GM12878 (cell line): ENCODE data around the gene CD86. TPM values are rescaled to one million over a fixed set of nuclear protein-coding genes. Genes with fewer than 3 reads are reported as not detected.

Experiments
- ATAC-seq: fragments of 200-7000 bp; cut with Tn5 transposase; 3 replicates; pipeline ENCODE4 v1.9.1; 2020; ENCODE audit warnings: mild to moderate bottlenecking, moderate library complexity
- BruUV-seq: library from RNA; stranded (reverse); fragments of 400-500 nt; replicated peaks from 2 replicates; lab custom pipeline; 2021; lab: Mats Ljungman, UMichigan
- CTCF ChIA-PET: fragments of 300-600 bp; sonication (Branson Sonifier 250); formaldehyde crosslinking; extraction: SDS; loops from one replicate; lab custom pipeline; 2021; ENCODE audit warnings: inconsistent platforms; lab: Yijun Ruan, JAX
- POLR2A ChIA-PET: fragments of 350-600 bp; formaldehyde crosslinking; extraction: SDS; loops from one replicate; lab custom pipeline; 2021; ENCODE audit warnings: inconsistent platforms; lab: Charles Lee
- RAD21 ChIA-PET: fragments of 300-600 bp; sonication (Branson Sonifier 250); formaldehyde crosslinking; loops from one replicate; lab custom pipeline; 2023; ENCODE audit warnings: antibody characterized with exemption; ENCODE audit not compliant: unreplicated experiment; lab: Charles Lee
- SMC1A ChIA-PET: fragments of 300-600 bp; sonication (Branson Sonifier 250); formaldehyde crosslinking; loops from one replicate; lab custom pipeline; 2023; ENCODE audit not compliant: unreplicated experiment, uncharacterized antibody; lab: Charles Lee
- DNase-seq: peaks from one replicate; pipeline ENCODE4 v3.0.0-alpha.2; 2011; ENCODE audit warnings: low read depth, low spot score
- FAIRE-seq: peaks from 3 replicates; lab custom pipeline; 2011; peaks lifted over from hg19 to GRCh38; lab: Jason Lieb, UNC
- H2AFZ ChIP-seq: 2 replicates; pipeline ENCODE4 v1.6.0; 2011; ENCODE audit warnings: low read depth, low read length, control low read depth; ENCODE audit not compliant: control insufficient read depth
- H3K27ac ChIP-seq: 2 replicates; pipeline ENCODE4 v1.5.1; 2011; ENCODE audit warnings: control low read depth; ENCODE audit not compliant: control insufficient read depth, insufficient read depth
- H3K27me3 ChIP-seq, 2 experiments: replicated peaks in 1 of 2; 2 replicates each; pipeline versions ENCODE4 v1.6.0 to v1.6.1; 2011; ENCODE audit warnings: low read length in 1 of 2; ENCODE audit not compliant: control insufficient read depth in 2 of 2, insufficient read depth in 2 of 2
- H3K36me3 ChIP-seq, 2 experiments: 2 replicates each; pipeline ENCODE4 v1.5.1; 2011; ENCODE audit warnings: low read length in 1 of 2; ENCODE audit not compliant: control insufficient read depth in 2 of 2, insufficient read depth in 2 of 2
- H3K4me1 ChIP-seq: 2 replicates; pipeline ENCODE4 v1.6.1; 2011; ENCODE audit warnings: mild to moderate bottlenecking, low read length, moderate library complexity, mixed read lengths; ENCODE audit not compliant: control insufficient read depth, insufficient read depth
- H3K4me2 ChIP-seq: 2 replicates; pipeline ENCODE4 v1.6.0; 2011; ENCODE audit warnings: control low read depth; ENCODE audit not compliant: control insufficient read depth, insufficient read depth
- H3K4me3 ChIP-seq: fragments of 200-600 bp; sonication (generic); 2 replicates; pipeline ENCODE4 v1.5.1; 2016
- H3K79me2 ChIP-seq: 2 replicates; pipeline ENCODE4 v1.6.0; 2011; ENCODE audit warnings: low read length; ENCODE audit not compliant: control insufficient read depth, insufficient read depth
- H3K9ac ChIP-seq: 2 replicates; pipeline ENCODE4 v1.8.0; 2011; ENCODE audit warnings: low read length, control low read depth, mixed read lengths; ENCODE audit not compliant: control insufficient read depth, insufficient read depth
- H3K9me3 ChIP-seq: replicated peaks from 3 replicates; pipeline ENCODE4 v1.5.1; 2011; ENCODE audit warnings: mild to moderate bottlenecking, low read length; ENCODE audit not compliant: control insufficient read depth, insufficient read depth
- H4K20me1 ChIP-seq: 2 replicates; pipeline ENCODE4 v1.6.0; 2011; ENCODE audit not compliant: control insufficient read depth, insufficient read depth
- BHLHE40 ChIP-seq, 2 experiments: fragments of 450-650 bp in 1 of 2; IDR thresholded peaks; 2 replicates each; pipeline ENCODE4 v1.6.1; 2011 to 2017; ENCODE audit warnings: low read depth in 2 of 2, borderline replicate concordance in 1 of 2, improper control_type of control experiment in 1 of 2, low read length in 1 of 2, mild to moderate bottlenecking in 1 of 2
- CTCF ChIP-seq, 3 experiments: IDR thresholded peaks in 2 of 3; conservative IDR thresholded peaks in 1 of 3; 2 replicates each; pipeline ENCODE4 v1.5.1; 2011; ENCODE audit warnings: low read depth in 3 of 3, low read length in 3 of 3, mild to moderate bottlenecking in 3 of 3, control low read depth in 2 of 3, moderate library complexity in 2 of 3, inconsistent platforms in 1 of 3, mixed read lengths in 1 of 3; ENCODE audit not compliant: control insufficient read depth in 2 of 3, insufficient read depth in 1 of 3; ENCODE audit errors: extremely low read depth in 1 of 3
- EGR1 ChIP-seq, 2 experiments: IDR thresholded peaks; 1 replicate in 1 of 2; 2 replicates in 1 of 2; pipeline ENCODE4 v1.6.1; 2011 to 2012; ENCODE audit warnings: low read depth in 2 of 2, low read length in 2 of 2, borderline replicate concordance in 1 of 2, mild to moderate bottlenecking in 1 of 2, moderate library complexity in 1 of 2
- FOS ChIP-seq: IDR thresholded peaks from 3 replicates; pipeline ENCODE4 v1.6.1; 2011; ENCODE audit warnings: borderline replicate concordance; ENCODE audit not compliant: insufficient read length; ENCODE audit errors: extremely low read depth
- HDGF ChIP-seq: fragments of 450-650 bp; IDR thresholded peaks from 2 replicates; pipeline ENCODE4 v1.6.1; 2016; ENCODE audit warnings: antibody characterized with exemption
- IRF4 ChIP-seq: IDR thresholded peaks from 2 replicates; pipeline ENCODE4 v1.6.1; 2011; ENCODE audit warnings: low read depth, low read length
- MEF2A ChIP-seq: IDR thresholded peaks from 2 replicates; pipeline ENCODE4 v1.6.1; 2011; ENCODE audit warnings: low read depth, mild to moderate bottlenecking, low read length, moderate library complexity; ENCODE audit not compliant: insufficient read depth
- MLLT1 ChIP-seq: fragments of 450-650 bp; IDR thresholded peaks from 2 replicates; pipeline ENCODE4 v1.6.1; 2016; ENCODE audit warnings: mild to moderate bottlenecking
- POLR2AphosphoS2 ChIP-seq: IDR thresholded peaks from 2 replicates; pipeline ENCODE4 v1.6.1; 2011; ENCODE audit warnings: low read depth, mild to moderate bottlenecking, low read length, improper control_type of control experiment, moderate library complexity
- SKIL ChIP-seq: fragments of 450-650 bp; IDR thresholded peaks from 2 replicates; pipeline ENCODE4 v1.6.1; 2017; ENCODE audit warnings: mild to moderate bottlenecking, low read depth, inconsistent platforms; ENCODE audit not compliant: poor library complexity, severe bottlenecking
- SMARCA5 ChIP-seq: fragments of 450-650 bp; IDR thresholded peaks from 2 replicates; pipeline ENCODE4 v1.6.1; 2017; ENCODE audit warnings: mild to moderate bottlenecking
- TCF7 ChIP-seq: IDR thresholded peaks from 2 replicates; pipeline ENCODE4 v1.6.1; 2014; ENCODE audit warnings: antibody characterized with exemption, borderline replicate concordance
- USF2 ChIP-seq: IDR thresholded peaks from 2 replicates; pipeline ENCODE4 v1.6.1; 2011; ENCODE audit warnings: low read depth, low read length, improper control_type of control experiment, borderline replicate concordance
- ZNF217 ChIP-seq: fragments of 450-650 bp; IDR thresholded peaks from 2 replicates; pipeline ENCODE4 v1.6.1; 2017; ENCODE audit warnings: antibody characterized with exemption, mild to moderate bottlenecking
- WGBS: methylation state at CpG from one replicate; pipeline ENCODE4 v1.1.6; 2016; ENCODE audit warnings: low lambda C conversion rate; ENCODE audit not compliant: insufficient replicate concordance, insufficient coverage; ENCODE audit errors: missing lambda C conversion rate; 5-methylcytosine and 5-hydroxymethylcytosine counted together
- in situ Hi-C: fragments of 300-500 bp; cut with MboI; formaldehyde crosslinking; loops from 9 replicates; pipeline ENCODE4 v1.14.3; 2018; ENCODE audit warnings: mixed read lengths
- intact Hi-C: fragments of 100-400 bp; cut with micrococcal nuclease; formaldehyde crosslinking; loops from one replicate; pipeline ENCODE4 v1.14.2; 2022; ENCODE audit not compliant: unreplicated experiment
- polyA plus RNA-seq, 11 experiments: library from polyadenylated mRNA; depleted of rRNA in 4 of 11; unstranded in 6 of 11; stranded (reverse) in 5 of 11; fragments of >200 nt; fragmentation: Nextera tagmentation in 4 of 11; fragmentation: Illumina TruSeq in 1 of 11; extraction: Ambion mirVana in 4 of 11; extraction: Trizol in 1 of 11; gene quantifications; 1 replicate in 1 of 11; 2 replicates in 10 of 11; pipeline versions ENCODE4 v1.2.1 to v1.2.3, GENCODE V29; 2011 to 2016; ENCODE audit warnings: inconsistent platforms in 2 of 11, missing spikeins in 2 of 11, low read depth in 1 of 11
- total RNA-seq, 4 experiments: library from RNA; depleted of rRNA in 3 of 4; stranded (reverse); fragments of >200 nt in 3 of 4; fragmentation: Illumina TruSeq in 1 of 4; extraction: Trizol in 1 of 4; gene quantifications; 2 replicates each; pipeline versions ENCODE4 v1.2.1 to v1.2.3, GENCODE V29; 2013 to 2021

The CD86 gene
- total and polyA plus RNA-seq, 10 of the 15 experiments (the other 5 are each of a cell fraction or from before 2014, with no cell fraction given) = 40.9 to 100 (median 55.5) TPM

GRCh38 chr3:122012821-122013220 is 42.3 kb upstream of the CD86 start (continued):
- TF ChIP-seq SKIL = no peak
- no peak for TF ChIP-seq TCF7
- no peak for TF ChIP-seq BHLHE40 (IDR thresholded peaks at IDR 0.05; ENCODE audit: borderline replicate concordance in 1 of 2, low read depth in 2 of 2, low read length in 1 of 2)
- TF ChIP-seq FOS = no peak
- TF ChIP-seq EGR1 (IDR thresholded peaks at IDR 0.05; ENCODE audit: borderline replicate concordance in 1 of 2, low read depth in 2 of 2, low read length in 2 of 2) = no peak
- no peak for TF ChIP-seq ZNF217
- TF ChIP-seq SMARCA5 = no peak

GRCh38 chr3:122013448-122013925 is 41.7 kb upstream of the CD86 start:
- Histone ChIP-seq H3K4me1 (peaks cover 67% of the 10 kb centered on the region), H4K20me1 (no peaks in the 10 kb centered on the region), H3K27ac (peak overlapping the region; percentile 73), H2AFZ (no peak overlapping the region), H3K79me2 (peaks cover 51% of the 10 kb centered on the region), H3K27me3 (no peaks in the 10 kb centered on the region), H3K9me3 (peaks cover 17% of the 10 kb centered on the region), H3K36me3 (no peaks in the 10 kb centered on the region; a peak in 2 of 4 replicates), H3K4me2 (peak overlapping the region; percentile 67), H3K4me3 (no peak overlapping the region), H3K9ac (peak overlapping the region; percentile 27)
- FAIRE-seq = no peak
- ChIA-PET RAD21 (interaction anchor here (0.7 to 5.6 kb wide), 16 partner anchors 7 to 286 kb away, joined by 3 to 71 read pairs (median 13); no protein-coding TSS in a partner anchor), POLR2A (interaction anchor here (0.6 to 4.1 kb wide), 11 partner anchors 7 to 264 kb away, joined by 3 to 41 read pairs (median 13); partner anchors contain the start of gene ILDR1), SMC1A (interaction anchor here (0.9 to 28.1 kb wide), 15 partner anchors 9 to 286 kb away, joined by 3 to 882 read pairs (median 7); partner anchors contain the start of genes CD86 and ILDR1), CTCF (interaction anchor here (0.6 to 5.2 kb wide), 12 partner anchors 7 to 87 kb away, joined by 3 to 57 read pairs (median 6); no protein-coding TSS in a partner anchor)
- TF ChIP-seq POLR2AphosphoS2 = no peak
- TF ChIP-seq CTCF (IDR thresholded peaks at IDR 0.05 in 2 of 3, conservative IDR thresholded peaks at IDR 0.05 in 1 of 3; ENCODE audit: control insufficient read depth in 2 of 3, extremely low read depth in 1 of 3, insufficient read depth in 1 of 3, low read depth in 3 of 3, low read length in 3 of 3) = 0 out of 6 replicates have a peak, but pooled peaks of 1 of the 3 experiments have one; percentile 3
- TF ChIP-seq MLLT1 = peak; percentile 83
- no peak for TF ChIP-seq IRF4
- no peak for TF ChIP-seq USF2
- peak; percentile 70; the same call in 1 of the 2 replicates for TF ChIP-seq HDGF
- no peak for TF ChIP-seq MEF2A
- in situ Hi-C loops (no loop called here), intact Hi-C loops (loop anchor here (5.0 kb wide), 3 partner anchors 44 to 244 kb away; partner anchors contain the start of gene CD86)
- BruUV-seq = no TSS peak
- DNase-seq = no peak
- peak; percentile 6 for ATAC-seq
- 61% methylated on average over 5 of the region's 5 CpGs for WGBS
